ENCODE measurements around the gene CITED2.
A peak's percentile ranks its signal among the peaks of the same experiment; 100 is the strongest.

CITED2 gene

DNA sequence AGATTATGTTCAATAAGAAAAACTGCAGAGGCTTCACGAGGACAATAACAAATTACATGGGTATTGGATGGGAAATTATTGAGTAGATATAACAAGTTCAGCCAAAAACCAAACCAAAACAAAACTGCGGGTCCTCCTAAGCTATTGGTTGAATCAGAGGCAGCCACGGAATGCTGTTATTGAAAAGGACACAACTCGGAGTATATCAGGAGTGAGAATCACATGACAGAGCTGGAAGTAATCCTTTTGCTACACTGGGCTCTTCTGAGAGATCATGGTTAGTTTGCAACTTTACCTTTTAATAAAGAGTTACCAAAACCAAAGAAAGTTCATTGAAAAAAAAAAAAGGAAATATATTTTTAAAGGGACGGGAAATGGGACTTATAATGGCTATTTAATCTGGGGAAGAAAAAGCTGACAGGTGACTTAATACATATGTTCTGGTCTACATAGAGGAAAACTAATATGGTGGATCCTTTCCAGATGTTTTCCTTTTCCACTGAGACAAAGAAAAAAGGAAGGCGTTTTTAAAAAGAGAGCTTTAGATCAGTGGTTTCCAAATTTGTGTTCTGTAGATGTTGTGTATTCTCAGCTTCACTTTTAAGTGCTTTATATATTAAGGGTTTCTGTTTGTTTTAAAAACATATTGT is 6.9 kb upstream of the CITED2 start:
- DNase-seq (ENCODE audit: low spot score), result no peak

DNA sequence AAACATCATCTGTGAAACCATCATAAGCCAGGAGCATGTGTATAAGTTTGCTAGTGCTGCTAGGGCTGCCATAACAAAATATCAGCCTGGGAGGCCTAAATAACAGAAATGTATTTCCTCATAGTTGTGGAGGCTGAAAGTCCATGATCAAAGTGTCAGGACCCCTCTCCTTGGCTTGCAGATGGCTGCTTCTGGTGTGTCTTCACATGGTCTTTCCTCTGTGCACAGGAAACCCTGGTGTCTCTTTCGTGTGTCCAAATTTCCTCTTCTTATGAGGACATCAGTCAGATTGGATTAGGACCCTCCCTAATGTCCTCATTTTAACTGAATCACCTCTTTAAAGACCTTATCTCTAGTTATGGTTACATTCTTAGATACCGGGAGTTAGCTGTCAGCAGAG is 6.2 kb upstream of the CITED2 start:
- no peak for DNase-seq (ENCODE audit: low spot score)

DNA sequence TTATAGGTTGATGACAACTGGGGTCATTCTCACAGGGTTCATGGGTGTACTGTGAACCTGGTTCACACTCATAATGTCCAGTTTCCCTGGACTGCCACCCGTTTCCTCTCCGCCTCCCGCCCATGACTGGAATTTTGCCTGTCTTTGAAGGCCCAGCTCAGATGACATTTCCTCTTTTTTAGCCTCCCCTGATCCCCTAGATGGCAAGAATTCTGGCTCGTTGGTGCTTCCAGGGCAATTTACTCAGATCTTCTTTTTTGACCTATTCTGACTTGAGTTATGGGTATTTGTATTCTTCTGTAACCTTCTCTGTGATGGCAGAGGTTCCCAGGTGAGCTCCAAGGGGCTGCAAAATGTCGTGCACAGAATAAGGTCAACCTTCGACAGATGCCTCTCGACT is 5.7 kb upstream of the CITED2 start:
- DNase-seq (ENCODE audit: low spot score), result no peak

DNA sequence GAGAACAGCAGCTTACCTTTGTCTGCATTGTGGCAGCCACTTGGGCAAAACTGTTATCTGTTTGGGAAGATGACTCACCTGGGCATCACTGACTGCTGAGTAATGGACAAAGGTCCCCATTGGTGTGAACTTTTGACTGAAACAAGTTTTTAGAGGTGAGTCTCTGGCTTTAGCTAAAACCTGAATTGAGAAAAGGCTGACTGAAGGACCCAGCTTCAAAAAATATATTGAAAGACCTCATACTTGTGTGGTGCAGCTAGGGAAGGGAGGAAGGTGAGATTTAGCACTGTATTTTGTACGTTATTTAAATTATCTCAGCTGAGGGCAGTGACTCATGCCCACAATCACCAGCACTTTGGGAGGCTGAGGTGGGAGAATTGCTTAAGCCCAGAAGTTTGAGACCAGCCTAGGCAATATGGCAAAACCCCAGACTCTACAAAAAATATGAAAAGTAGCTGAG is 4.5 kb upstream of the CITED2 start:
- no peak for DNase-seq (ENCODE audit: low spot score)

DNA sequence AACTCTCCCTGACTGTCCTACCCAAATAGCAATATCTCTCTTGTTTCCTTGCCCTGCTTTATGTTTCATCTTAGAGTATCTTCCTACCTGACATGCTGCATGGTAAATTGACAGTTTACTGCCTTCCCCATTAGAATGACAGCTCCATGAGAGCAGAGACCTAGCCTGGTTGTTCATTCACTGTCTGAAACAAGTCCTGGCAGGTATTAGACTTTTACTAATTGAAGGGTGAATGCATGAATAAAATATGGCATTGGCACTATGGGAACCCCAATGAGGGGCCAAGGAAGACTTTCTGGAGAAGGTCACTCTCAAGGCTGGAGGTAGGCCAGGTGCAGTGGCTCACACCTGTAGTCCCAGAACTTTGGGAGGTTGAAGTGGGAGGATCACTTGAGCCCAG is 3.8 kb upstream of the CITED2 start:
- no peak for DNase-seq (ENCODE audit: low spot score)

DNA sequence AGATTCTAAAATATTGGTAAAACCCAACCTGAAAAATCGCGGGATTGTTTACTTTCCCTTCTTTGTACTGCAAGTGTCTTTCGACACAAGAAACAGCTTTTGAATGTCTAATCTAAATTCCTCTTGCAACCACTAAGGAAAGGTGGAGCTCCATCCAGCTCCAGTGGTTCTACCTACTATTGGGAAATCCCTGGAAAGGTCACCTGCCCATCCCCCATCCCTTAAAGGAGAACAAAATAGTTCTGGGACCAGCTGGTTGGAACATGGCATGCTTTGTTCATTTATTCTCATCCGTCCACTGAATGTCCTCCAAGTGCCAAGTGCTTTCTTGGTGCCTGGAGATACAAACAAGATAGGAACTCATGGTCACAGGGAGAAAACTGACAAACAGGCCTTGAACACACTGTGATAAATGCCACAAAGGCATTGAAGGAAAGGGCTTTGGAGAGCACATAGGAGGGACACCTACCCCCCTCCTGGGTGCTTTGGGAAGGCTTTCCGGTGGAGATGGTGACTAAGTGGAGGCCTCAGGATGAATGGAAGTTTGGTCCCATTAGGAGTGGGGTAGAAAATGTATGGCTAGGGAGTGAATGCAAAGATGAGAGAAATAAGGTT is 2.3 kb upstream of the CITED2 start:
- DNase-seq (ENCODE audit: low spot score), result no peak

DNA sequence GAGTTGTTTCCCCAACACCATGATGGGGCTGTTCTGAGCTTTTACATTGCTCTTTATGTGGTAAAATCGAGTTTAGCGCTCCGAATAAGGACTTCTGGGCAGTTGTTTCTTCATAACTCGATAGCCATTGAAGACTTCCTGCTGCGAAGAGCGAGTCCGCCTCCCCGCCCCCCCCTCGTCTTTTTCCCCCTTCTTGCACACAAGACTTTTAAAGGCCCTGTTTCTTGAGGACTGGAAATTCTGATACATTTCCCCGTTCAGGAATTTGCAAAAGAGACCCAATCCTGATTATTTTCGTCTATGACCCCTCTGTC is 1.5 kb upstream of the CITED2 start:
- no peak for DNase-seq (ENCODE audit: low spot score)

DNA sequence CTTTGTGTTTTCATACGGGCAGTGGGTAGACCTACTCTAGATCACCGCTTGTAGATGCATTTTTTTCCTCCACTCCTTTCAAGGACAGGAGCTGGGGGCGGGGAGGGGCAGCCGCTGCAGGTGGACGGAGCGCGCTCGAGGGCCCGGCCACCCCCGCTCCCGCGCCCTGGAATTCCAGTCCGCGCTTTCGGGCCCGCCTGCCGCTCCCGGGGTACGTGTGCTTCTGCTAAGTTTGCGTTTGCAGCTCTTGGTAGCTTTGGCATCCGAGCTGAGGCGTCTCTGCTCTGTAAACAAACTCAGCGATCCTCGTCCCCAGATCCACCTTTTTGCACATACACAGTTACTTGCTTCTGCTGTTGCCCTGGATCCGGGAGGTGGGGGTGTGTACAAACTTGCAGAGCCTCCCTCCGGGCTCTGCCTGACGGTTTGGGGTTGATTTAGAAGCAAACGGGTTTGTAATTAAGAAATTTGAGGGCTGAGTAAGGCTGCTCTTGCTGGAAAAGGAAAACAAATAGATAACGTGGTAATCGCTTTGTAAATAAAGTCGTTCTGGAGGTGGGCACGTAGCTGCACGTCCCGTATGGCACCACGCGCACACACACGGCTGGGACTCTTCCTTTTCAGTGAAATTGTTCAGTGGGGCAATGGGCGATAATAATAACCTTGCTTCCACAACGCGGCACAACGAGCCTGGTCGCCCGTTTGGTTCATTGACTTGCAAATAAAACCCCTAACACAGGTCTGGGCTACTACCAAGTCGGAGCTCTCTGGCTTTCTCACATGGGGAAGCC is 973 bp upstream of the CITED2 start:
- peak; percentile 80 for DNase-seq (ENCODE audit: low spot score)

DNA sequence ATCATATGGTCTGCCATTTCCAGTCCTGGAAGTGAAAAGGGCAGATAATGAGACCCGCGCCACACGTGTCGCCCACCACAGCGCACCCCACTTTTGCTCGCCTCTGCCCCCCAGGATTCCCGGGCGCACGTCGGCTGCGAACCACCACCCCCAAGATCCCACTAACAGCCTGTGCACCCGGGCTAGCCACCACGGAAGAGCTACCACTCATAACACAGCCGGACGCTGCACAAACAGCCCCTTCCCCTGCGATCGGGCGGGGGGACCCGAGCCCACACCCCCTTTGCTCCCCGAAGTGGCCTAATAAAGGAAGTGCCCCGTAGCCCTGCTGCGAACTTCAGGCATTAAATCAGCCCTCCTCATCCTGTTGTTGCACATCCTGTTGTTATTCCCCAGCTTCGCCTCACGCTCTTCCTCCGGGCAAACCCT is 506 bp downstream of the CITED2 start:
- DNase-seq (ENCODE audit: low spot score), result no peak

DNA sequence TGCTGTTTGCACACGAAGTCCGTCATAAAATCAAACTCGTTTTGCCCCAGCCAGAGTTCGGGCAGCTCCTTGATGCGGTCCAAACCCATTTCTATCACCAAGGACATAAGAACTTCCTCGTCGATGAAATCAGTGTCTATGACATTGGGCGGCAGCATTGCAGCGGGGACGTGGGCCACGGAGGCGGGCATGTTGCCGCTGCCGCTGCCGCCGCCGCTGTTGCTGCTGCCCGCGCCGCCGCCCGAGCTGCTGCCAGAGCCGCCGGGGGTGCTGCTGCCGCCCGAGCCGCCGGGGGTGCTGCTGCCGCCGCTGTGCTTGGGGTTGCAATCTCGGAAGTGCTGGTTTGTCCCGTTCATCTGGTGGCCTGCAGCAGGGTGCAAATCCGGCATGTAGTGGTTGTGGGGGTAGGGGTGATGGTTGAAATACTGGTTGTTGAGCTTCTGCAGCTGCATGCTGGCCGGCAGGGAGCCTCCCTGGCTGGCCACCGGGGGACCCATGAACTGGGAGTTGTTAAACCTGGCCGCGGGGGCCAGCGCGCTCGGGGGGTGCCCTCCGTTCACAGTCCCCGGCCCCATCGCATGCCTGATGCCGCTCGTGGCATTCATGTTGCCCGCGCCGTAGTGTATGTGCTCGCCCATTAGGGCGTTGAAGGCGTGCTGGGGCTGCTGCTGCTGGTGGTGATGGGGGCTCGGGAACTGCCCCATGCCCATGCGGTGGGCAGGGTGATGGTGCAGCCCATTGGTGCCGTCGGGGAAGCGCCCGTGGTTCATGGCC is 1.1 kb downstream of the CITED2 start:
- DNase-seq (ENCODE audit: low spot score), result peak; percentile 36

DNA sequence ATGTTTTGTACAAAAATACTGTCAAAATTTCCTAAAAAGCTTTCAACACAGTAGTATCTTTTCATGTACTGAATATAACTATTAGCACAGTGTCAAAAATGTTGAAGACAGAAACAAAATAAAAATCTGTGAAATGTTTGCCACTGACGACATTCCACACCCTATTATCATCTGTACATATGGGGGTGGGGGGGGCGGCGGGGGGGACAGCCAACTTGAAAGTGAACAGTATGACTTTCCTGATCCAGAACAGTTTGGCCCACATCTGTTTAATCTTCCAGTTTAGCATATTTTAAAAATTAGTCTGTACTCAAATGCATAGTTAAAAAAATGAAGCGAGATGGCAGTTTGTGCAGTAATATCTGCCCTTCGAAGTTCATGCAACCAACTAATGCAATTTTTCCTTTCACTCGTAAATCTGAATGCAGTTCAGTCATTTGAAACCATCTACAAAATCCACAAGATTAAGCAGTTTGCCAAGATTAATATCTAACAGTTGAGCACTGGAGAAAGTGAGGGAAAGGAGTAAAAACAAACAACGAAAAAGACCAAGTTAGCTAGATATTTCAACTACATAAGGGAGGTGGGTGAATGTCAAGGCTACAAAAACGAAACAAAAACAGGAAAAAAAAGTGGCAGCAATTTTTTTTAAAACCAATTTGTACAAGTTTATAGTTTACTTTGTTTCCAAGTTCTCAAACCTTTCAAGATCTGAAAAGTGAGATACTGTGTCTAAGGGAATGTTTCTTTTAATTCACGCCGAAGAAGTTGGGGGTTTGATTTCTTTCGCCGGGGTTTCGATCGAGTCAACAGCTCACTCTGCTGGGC is 1.9 kb downstream of the CITED2 start:
- DNase-seq (ENCODE audit: low spot score), result no peak

DNA sequence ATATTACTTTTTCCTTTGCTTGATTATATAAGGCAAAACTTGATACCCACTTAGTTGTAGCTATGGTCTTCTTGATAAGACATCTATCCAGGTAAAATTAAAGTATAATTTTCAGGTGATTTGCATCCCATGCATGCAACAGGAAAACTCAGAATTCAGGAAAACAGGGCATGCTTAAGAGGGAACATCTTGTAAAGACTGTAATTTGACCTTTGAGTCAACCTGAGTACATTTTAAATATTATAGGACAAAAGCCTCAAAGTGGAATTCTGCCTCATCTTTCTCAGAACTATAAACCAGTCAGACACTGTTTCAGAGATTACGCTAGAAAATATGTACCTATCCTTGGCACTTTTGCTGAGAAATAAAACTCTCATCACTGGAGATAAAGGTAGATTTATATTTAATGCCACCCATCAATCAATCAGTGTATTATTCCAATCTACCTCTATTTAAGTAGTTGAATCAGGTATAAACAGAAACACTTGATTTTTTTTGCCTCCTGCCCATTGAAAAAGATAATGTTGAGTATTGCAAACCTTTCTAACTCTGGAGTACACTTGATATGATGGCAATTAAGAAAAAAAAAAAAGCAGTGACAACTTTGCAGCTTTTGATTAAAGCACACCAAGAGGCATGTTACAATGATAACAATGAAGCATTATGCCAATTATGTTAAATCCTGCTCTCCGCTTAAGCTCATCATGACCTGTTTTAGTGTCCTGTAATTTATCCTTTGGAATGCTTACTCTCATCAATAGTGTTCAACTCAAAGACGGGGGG is 2.8 kb downstream of the CITED2 start:
- no peak for DNase-seq (ENCODE audit: low spot score)

DNA sequence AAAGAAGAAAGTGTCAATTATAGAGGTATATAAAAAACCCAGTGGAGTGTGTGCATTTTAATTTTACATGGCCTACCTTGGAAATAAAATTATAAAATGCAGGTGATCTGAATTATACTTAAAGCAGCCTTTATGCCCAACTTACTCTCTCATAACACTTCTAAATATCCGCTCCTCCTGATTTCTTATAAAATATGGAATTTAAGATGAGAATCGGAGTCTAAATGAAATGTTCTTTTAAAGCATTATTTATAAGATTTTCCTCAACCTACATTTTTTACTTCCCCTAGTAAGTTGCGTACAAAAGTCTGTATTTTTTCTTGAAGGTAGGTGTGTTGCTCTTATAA is 3.5 kb downstream of the CITED2 start:
- no peak for DNase-seq (ENCODE audit: low spot score)

DNA sequence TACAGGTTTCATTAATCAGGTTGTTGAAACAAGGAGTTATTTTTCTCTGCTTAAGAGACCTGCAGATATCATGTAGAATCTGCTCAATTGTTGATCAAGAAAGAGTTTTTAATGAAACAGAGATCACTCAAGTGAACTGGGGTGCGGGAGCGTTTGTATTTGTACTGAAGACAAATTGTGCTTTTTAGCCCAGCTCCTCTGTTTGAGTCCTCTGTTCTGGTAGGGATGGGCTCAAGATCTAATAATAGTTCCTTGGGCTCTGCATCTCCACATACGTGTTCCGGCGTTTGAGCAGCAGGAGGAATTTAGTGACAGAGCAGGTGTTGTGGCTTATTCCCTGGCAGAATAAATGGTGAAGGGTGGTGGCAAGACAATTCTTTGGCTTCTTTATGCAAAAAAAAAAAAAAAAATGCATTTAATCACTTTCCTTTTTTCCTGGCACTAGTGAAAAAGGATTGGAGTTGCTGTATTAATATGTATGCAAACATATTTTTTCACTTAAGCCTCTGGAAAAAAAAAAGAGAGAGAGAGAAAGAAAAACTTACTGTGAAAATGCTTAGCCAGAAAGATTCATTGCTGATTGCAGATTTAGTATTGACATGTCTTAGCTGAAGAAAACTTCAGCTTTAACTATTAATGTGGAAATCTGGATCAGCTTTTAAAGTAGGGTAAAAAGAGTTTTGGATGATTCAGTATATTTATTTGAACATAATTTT is 4.0 kb downstream of the CITED2 start:
- DNase-seq (ENCODE audit: low spot score), result no peak

DNA sequence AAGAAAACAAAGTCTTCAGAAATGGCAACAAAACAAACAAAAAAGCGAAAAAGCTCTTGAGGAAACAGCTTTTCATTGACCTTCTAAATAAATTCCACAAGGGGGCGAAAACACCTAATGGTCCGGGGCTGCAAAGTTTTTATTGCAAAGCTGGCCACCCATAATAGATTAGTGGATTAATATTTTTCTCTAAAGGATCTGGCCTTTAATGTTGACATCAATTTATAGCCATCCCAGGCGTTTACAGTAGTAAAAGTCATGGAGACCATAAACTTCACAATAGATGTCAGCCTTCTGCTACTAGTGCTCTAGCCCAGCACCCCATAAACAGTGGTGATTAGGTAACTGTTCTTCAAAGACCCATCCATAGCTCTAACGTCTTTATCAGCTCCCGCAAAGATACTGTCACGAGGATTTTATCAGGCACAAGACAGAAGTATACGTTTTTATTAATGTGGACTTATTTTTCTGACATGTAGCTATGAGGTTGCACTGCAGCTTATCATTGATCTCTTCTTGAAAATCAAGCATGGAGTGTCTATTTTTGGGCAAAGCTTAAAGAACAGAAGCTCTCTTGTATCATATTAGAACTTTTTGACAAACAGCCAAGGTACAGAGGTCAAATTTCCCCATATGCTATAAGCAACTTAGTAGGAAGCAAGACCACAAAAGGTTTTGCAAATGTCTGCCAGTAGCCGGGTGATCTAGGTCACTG is 4.7 kb downstream of the CITED2 start:
- DNase-seq (ENCODE audit: low spot score), result peak; percentile 42

DNA sequence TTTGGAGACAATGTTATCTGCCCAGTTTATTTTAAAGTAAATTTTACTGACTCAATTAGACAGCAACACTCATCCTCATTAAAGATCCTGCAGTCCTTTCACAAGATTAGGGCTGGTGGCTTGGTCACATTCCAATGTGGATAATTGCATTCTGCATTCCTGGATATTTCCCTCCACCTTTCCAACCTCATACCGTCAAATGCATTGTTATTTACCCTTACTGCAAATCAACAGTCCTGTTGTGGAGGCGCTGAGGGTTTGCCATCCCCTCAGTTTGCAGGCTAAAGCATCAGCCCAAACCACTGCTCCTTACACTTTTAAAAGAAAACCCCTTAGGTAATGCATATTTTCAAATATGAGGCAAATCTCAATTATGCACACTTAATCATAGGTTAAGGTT is 5.4 kb downstream of the CITED2 start:
- DNase-seq (ENCODE audit: low spot score), result no peak

DNA sequence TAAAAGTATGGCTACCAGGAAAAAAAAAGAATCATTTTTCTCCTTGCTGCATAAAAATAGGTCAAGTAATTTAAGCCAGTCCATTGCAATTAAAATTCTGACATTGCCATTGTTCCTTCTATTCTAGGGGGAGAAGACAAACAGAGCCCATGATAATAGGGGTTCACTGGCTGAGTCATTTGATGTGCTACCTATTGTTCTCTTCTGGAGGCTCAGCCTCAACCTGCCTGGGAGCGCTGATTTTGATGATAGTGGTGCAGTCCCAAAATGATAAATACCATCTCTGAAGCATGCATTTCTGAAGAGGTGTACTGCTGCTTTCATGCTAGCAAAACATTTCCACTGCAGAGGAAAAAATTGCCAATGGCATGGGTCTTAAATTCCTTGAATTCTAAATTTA is 5.8 kb downstream of the CITED2 start:
- DNase-seq (ENCODE audit: low spot score), result no peak

DNA sequence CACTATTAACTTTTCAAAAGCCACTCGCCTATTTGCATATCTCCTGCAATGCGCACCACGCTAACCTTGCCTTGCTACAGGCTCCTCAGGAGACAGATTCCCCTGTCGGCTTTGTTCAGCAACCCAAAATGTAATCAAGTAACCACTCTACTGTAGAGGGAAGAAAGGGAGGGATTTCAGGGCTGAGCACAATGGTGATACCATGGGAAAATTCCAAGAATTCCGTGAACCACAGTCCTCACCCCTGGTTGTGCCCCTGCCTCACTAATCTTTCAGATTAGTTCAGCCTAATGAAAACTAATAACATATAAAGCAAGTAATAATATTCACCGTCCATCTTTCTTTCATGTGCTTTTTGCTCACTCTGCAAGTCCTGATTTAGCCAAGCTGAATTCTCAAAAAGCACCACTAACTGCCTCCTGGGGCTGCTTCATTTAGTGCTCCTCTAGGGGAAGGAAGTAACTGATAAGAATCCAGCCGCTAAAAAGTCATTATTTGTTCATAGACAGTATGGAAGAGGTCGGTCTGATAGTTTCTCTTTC is 6.6 kb downstream of the CITED2 start:
- no peak for DNase-seq (ENCODE audit: low spot score)

DNA sequence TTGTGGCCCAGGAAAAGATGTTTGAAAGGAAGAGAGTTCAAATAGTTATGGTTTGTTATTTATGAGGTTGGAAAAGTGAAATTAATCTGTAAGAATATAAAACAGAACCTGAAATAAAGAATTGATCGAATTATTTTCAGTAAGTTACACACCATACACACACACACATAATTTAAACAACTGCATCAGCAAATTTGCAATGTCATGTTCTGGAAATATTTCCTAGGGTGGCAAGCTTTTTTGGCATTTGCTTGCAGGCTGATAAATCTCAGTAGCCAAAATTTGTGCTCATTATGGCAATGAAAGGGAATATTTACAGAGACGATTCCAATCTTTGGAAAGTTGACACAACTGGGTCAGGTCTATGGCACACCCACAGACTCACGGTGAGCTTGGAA is 9.5 kb downstream of the CITED2 start:
- no peak for DNase-seq (ENCODE audit: low spot score)

Measured in hepatic stellate cell (primary cell).